Sigmoid colon (tissue), 4 donors: Measurements from ENCODE around the gene GJA9.

Experiments
- CTCF ChIP-seq, 4 experiments: fragments of 450-650 bp in 3 of 4; fragments of 200-600 bp in 1 of 4; IDR thresholded peaks; one replicate each; pipeline ENCODE4 v1.5.1; 2016 to 2019; ENCODE audit warnings: antibody characterized with exemption in 4 of 4, mild to moderate bottlenecking in 3 of 4, moderate library complexity in 2 of 4
- EP300 ChIP-seq, 4 donors: sonication (generic); formaldehyde crosslinking; IDR thresholded peaks; one replicate each; pipeline ENCODE4 v1.6.1; 2017; ENCODE audit warnings: antibody characterized with exemption in 4 of 4
- POLR2A ChIP-seq, 2 donors: fragments of 450-650 bp; IDR thresholded peaks; one replicate each; pipeline ENCODE4 v1.6.1; 2016; ENCODE audit warnings: antibody characterized with exemption in 2 of 2, mild to moderate bottlenecking in 2 of 2, moderate library complexity in 2 of 2
- POLR2AphosphoS5 ChIP-seq, 4 donors: sonication (generic); formaldehyde crosslinking; IDR thresholded peaks; one replicate each; pipeline ENCODE4 v1.6.1; 2017; ENCODE audit warnings: antibody characterized with exemption in 4 of 4

GRCh38 chr1:38833146-38833545, 48.2 kb downstream of the GJA9 start:
- TF ChIP-seq POLR2A (IDR thresholded peaks at IDR 0.05) (no peak), CTCF (IDR thresholded peaks at IDR 0.05) (no peak), POLR2AphosphoS5 (IDR thresholded peaks at IDR 0.05) (no peak), EP300 (IDR thresholded peaks at IDR 0.05) (no peak)
